Esophagus muscularis mucosa (tissue), 3 donors: ENCODE measurements around the gene ARSA.
"Not testable (repeated sequence)": the region's sequence is repeated elsewhere in the genome, so short reads cannot be mapped to it uniquely, and the experiment has no call there.

Experiments used
- CTCF ChIP-seq, 3 experiments: fragments of 200-600 bp in 2 of 3; fragments of 450-650 bp in 1 of 3; sonication (generic) in 2 of 3; IDR thresholded peaks; one replicate each; pipeline ENCODE4 v1.5.1; 2017 to 2019; ENCODE audit warnings: antibody characterized with exemption in 3 of 3, mild to moderate bottlenecking in 2 of 3, moderate library complexity in 1 of 3
- POLR2A ChIP-seq: fragments of 450-650 bp; IDR thresholded peaks from one replicate; pipeline ENCODE4 v1.6.1; 2017; ENCODE audit warnings: antibody characterized with exemption, moderate library complexity, mild to moderate bottlenecking, low read depth

- TF ChIP-seq CTCF (IDR thresholded peaks at IDR 0.05); POLR2A: not testable (repeated sequence)
Measured at GRCh38 chr22:50608058-50608840, 19.7 kb downstream of the ARSA start.
